B cell (primary cell): ENCODE measurements around the gene DNAJB6. TPM values are rescaled to one million over a fixed set of nuclear protein-coding genes. Genes with fewer than 3 reads are reported as not detected.

Experiments used
- ATAC-seq: fragments of 200-7000 bp; cut with Tn5 transposase; one replicate; pipeline ENCODE4 v1.10.0; 2021; ENCODE audit warnings: low read depth, mild to moderate bottlenecking, moderate number of reproducible peaks, moderate library complexity
- CTCF ChIA-PET: fragments of 350-600 bp; sonication (Branson Sonifier 250); formaldehyde crosslinking; loops from one replicate; lab custom pipeline; 2021; ENCODE audit warnings: antibody characterized with exemption, inconsistent platforms; lab: Charles Lee
- POLR2A ChIA-PET: fragments of 350-600 bp; sonication (Branson Sonifier 250); formaldehyde crosslinking; loops from one replicate; lab custom pipeline; 2021; ENCODE audit warnings: antibody characterized with exemption; lab: Charles Lee
- DNase-seq: peaks from one replicate; pipeline ENCODE4 v3.0.0; 2013
- H2AFZ ChIP-seq: 2 replicates; pipeline ENCODE4 v1.6.1; 2012; ENCODE audit warnings: mild to moderate bottlenecking, low read depth, low read length; ENCODE audit not compliant: insufficient read depth, poor library complexity, severe bottlenecking
- H3K27ac ChIP-seq, 2 donors: 1 replicate in 1 of 2; 2 replicates in 1 of 2; pipeline ENCODE4 v1.5.1; 2012 to 2013; ENCODE audit warnings: low read length in 2 of 2, mild to moderate bottlenecking in 2 of 2, moderate library complexity in 1 of 2
- H3K27me3 ChIP-seq, 4 experiments: fragments of 200-600 bp in 1 of 4; sonication (generic) in 1 of 4; replicated peaks in 1 of 4; 1 replicate in 2 of 4; 2 replicates in 2 of 4; pipeline versions ENCODE4 v1.6.1 to v1.7.0; 2013 to 2016; ENCODE audit warnings: low read length in 3 of 4, mild to moderate bottlenecking in 2 of 4, mixed read lengths in 1 of 4, moderate library complexity in 1 of 4; ENCODE audit not compliant: insufficient read depth in 4 of 4, control insufficient read depth in 3 of 4; ENCODE audit errors: control extremely low read depth in 1 of 4
- H3K36me3 ChIP-seq, 2 experiments: replicated peaks in 1 of 2; 1 replicate in 1 of 2; 2 replicates in 1 of 2; pipeline versions ENCODE4 v1.6.1 to v1.7.1; 2013; ENCODE audit warnings: low read length in 1 of 2; ENCODE audit not compliant: insufficient read depth in 2 of 2, control insufficient read depth in 1 of 2; ENCODE audit errors: control extremely low read depth in 1 of 2, extremely low read depth in 1 of 2
- H3K4me1 ChIP-seq, 2 donors: fragments of 200-600 bp in 1 of 2; sonication (generic) in 1 of 2; 1 replicate in 1 of 2; 2 replicates in 1 of 2; pipeline versions ENCODE4 v1.5.1 to v1.6.1; 2013 to 2017; ENCODE audit warnings: low read length in 2 of 2; ENCODE audit not compliant: control insufficient read depth in 2 of 2, insufficient read depth in 2 of 2
- H3K4me2 ChIP-seq: replicated peaks from 2 replicates; pipeline ENCODE3; 2012; ENCODE audit warnings: mild to moderate bottlenecking, low read depth, low read length; ENCODE audit not compliant: poor library complexity, severe bottlenecking
- H3K4me3 ChIP-seq, 5 experiments: fragments of 200-600 bp in 1 of 5; sonication (generic) in 1 of 5; 1 replicate in 3 of 5; 2 replicates in 2 of 5; pipeline versions ENCODE4 v1.5.1 to v1.7.0; 2011 to 2016; ENCODE audit warnings: low read length in 4 of 5, mild to moderate bottlenecking in 4 of 5, low read depth in 2 of 5, control low read depth in 1 of 5, moderate library complexity in 1 of 5; ENCODE audit not compliant: insufficient read depth in 1 of 5; ENCODE audit errors: control extremely low read depth in 1 of 5, extremely low read depth in 1 of 5
- H3K79me2 ChIP-seq: fragments of 200-600 bp; sonication (generic); one replicate; pipeline ENCODE4 v1.6.0; 2016; ENCODE audit warnings: low read length; ENCODE audit not compliant: control insufficient read depth, insufficient read depth
- H3K9ac ChIP-seq: fragments of 200-600 bp; sonication (generic); 2 replicates; pipeline ENCODE4 v1.6.1; 2017; ENCODE audit warnings: mild to moderate bottlenecking, low read length, moderate library complexity
- H3K9me3 ChIP-seq, 3 donors: one replicate each; pipeline versions ENCODE4 v1.6.1 to v1.7.1; 2013; ENCODE audit warnings: low read length in 2 of 3; ENCODE audit not compliant: control insufficient read depth in 2 of 3, insufficient read depth in 1 of 3; ENCODE audit errors: control extremely low read depth in 1 of 3
- H4K20me1 ChIP-seq: 2 replicates; pipeline ENCODE4 v1.6.0; 2012; ENCODE audit warnings: mild to moderate bottlenecking, low read length; ENCODE audit not compliant: insufficient read depth, control insufficient read depth, poor library complexity, severe bottlenecking
- H3K27ac Mint-ChIP-seq: one replicate; pipeline ENCODE4 v1.8.0; 2021; ENCODE audit warnings: mixed read lengths
- H3K27me3 Mint-ChIP-seq: one replicate; pipeline ENCODE4 v1.8.0; 2021; ENCODE audit warnings: mixed read lengths
- H3K4me1 Mint-ChIP-seq: one replicate; pipeline ENCODE4 v1.8.0; 2021; ENCODE audit warnings: mixed read lengths
- H3K4me3 Mint-ChIP-seq: one replicate; pipeline ENCODE4 v1.8.0; 2021; ENCODE audit warnings: mixed read lengths
- H3K9me3 Mint-ChIP-seq: one replicate; pipeline ENCODE4 v1.8.0; 2022; ENCODE audit warnings: mixed read lengths; ENCODE audit not compliant: insufficient read depth
- EZH2 ChIP-seq: IDR thresholded peaks from 2 replicates; pipeline ENCODE4 v1.6.1; 2012; ENCODE audit warnings: borderline replicate concordance, low read depth, mild to moderate bottlenecking, moderate library complexity, low read length; ENCODE audit not compliant: insufficient read depth, poor library complexity, severe bottlenecking
- WGBS: methylation state at CpG from one replicate; pipeline ENCODE4 v1.1.5; 2013; ENCODE audit warnings: missing lambda C conversion rate; ENCODE audit not compliant: insufficient coverage; 5-methylcytosine and 5-hydroxymethylcytosine counted together
- intact Hi-C: fragments of 100-400 bp; cut with micrococcal nuclease; formaldehyde crosslinking; loops from one replicate; pipeline ENCODE4 v1.10.0; 2022
- polyA plus RNA-seq: library from polyadenylated mRNA; depleted of rRNA; stranded (reverse); fragments of >200 nt; gene quantifications from 2 replicates; pipeline ENCODE4 v1.2.3, GENCODE V29; 2012
- total RNA-seq, 2 donors: library from RNA; stranded (reverse); fragments of 120-200 nt in 1 of 2; gene quantifications; 1 replicate in 1 of 2; 2 replicates in 1 of 2; pipeline versions ENCODE4 v1.2.3 to v1.2.4, GENCODE V29; 2013 to 2022
- TF ChIP-seq, protein P1 (sequence below): fragments of 200-600 bp; IDR thresholded peaks from one replicate; pipeline ENCODE4 v1.8.0; 2022; ENCODE audit warnings: antibody characterized with exemption, mild to moderate bottlenecking

Gene DNAJB6
- total and polyA plus RNA-seq, 2 donors (not counting 1 experiment from before 2014, with no cell fraction given) = 22.4 to 116 TPM

- H3K4me3 ChIP-seq = no peak overlapping the region
- no peak overlapping the region for H3K4me2 ChIP-seq
- no peaks in the 10 kb centered on the region for H3K27me3 ChIP-seq
- H3K9me3 Mint-ChIP-seq = no peaks in the 10 kb centered on the region
- no peak overlapping the region for H3K4me3 Mint-ChIP-seq
- no peak overlapping the region for H2AFZ ChIP-seq
- H3K79me2 ChIP-seq = no peaks in the 10 kb centered on the region
- no peaks in the 10 kb centered on the region for H4K20me1 ChIP-seq
- 92% methylated on average over 28 of the region's 32 CpGs for WGBS
- no peak for TF ChIP-seq EZH2
- TF ChIP-seq, protein P1, sequence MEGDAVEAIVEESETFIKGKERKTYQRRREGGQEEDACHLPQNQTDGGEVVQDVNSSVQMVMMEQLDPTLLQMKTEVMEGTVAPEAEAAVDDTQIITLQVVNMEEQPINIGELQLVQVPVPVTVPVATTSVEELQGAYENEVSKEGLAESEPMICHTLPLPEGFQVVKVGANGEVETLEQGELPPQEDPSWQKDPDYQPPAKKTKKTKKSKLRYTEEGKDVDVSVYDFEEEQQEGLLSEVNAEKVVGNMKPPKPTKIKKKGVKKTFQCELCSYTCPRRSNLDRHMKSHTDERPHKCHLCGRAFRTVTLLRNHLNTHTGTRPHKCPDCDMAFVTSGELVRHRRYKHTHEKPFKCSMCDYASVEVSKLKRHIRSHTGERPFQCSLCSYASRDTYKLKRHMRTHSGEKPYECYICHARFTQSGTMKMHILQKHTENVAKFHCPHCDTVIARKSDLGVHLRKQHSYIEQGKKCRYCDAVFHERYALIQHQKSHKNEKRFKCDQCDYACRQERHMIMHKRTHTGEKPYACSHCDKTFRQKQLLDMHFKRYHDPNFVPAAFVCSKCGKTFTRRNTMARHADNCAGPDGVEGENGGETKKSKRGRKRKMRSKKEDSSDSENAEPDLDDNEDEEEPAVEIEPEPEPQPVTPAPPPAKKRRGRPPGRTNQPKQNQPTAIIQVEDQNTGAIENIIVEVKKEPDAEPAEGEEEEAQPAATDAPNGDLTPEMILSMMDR = no peak
- no peaks in the 10 kb centered on the region for H3K36me3 ChIP-seq
- H3K9ac ChIP-seq = no peak overlapping the region
- H3K27ac Mint-ChIP-seq = no peak overlapping the region
- H3K27me3 Mint-ChIP-seq = peaks cover 4% of the 10 kb centered on the region
- DNase-seq (no peak), ATAC-seq (no peak)
- no peaks in the 10 kb centered on the region for H3K4me1 ChIP-seq
- POLR2A ChIA-PET = no interaction called here
- H3K4me1 Mint-ChIP-seq = no peaks in the 10 kb centered on the region
- no peak overlapping the region for H3K27ac ChIP-seq
- peaks cover 0 to 3% (median 0%) of the 10 kb centered on the region in 3 donors for H3K9me3 ChIP-seq
- intact Hi-C loops = no loop called here
- CTCF ChIA-PET = no interaction called here
These were observed 43.9 kb upstream of the DNAJB6 start for GRCh38 chr7:157292770-157293412.

- Histone ChIP-seq H2AFZ (no peak overlapping the region), H3K9ac (no peak overlapping the region), H3K27me3 (no peaks in the 10 kb centered on the region), H4K20me1 (no peaks in the 10 kb centered on the region), H3K4me1 (no peaks in the 10 kb centered on the region), H3K79me2 (no peaks in the 10 kb centered on the region), H3K27ac (no peak overlapping the region), H3K36me3 (no peaks in the 10 kb centered on the region), H3K4me2 (no peak overlapping the region), H3K9me3 (peaks cover 0 to 3% (median 0%) of the 10 kb centered on the region in 3 donors), H3K4me3 (no peak overlapping the region)
- Mint-ChIP-seq H3K27ac (no peak overlapping the region), H3K9me3 (no peaks in the 10 kb centered on the region), H3K27me3 (peaks cover 4% of the 10 kb centered on the region), H3K4me1 (no peaks in the 10 kb centered on the region), H3K4me3 (no peak overlapping the region)
- intact Hi-C loops = no loop called here
- CTCF ChIA-PET = no interaction called here
- no peak for DNase-seq
- POLR2A ChIA-PET = no interaction called here
- 94% methylated on average over 13 of the region's 13 CpGs for WGBS
- no peak for ATAC-seq
- TF ChIP-seq EZH2 = no peak
- TF ChIP-seq, protein P1 = no peak
These were observed 43.4 kb upstream of the DNAJB6 start for GRCh38 chr7:157293413-157293788.
